ENCODE data around the gene LHX3. TPM values are rescaled to one million over a fixed set of nuclear protein-coding genes. Genes with fewer than 3 reads are reported as not detected.
A peak's percentile ranks its signal among the peaks of the same experiment; 100 is the strongest.

The LHX3 gene
- total and polyA plus RNA-seq, 2 donors (not counting 1 experiment from before 2014, with no cell fraction given), result 0.07 to 0.30 TPM

GRCh38 chr9:136239983-136240330, 35.0 kb upstream of the LHX3 start:
- H3K4me1 ChIP-seq (ENCODE audit: control insufficient read depth in 2 of 2, insufficient read depth in 2 of 2, low read length in 2 of 2), result peaks cover 72 to 86% of the 10 kb centered on the region in 2 donors
- no peaks in the 10 kb centered on the region for H3K27me3 ChIP-seq (replicated peaks in 1 of 4; ENCODE audit: control extremely low read depth in 1 of 4, control insufficient read depth in 3 of 4, insufficient read depth in 4 of 4, low read length in 3 of 4)
- H3K79me2 ChIP-seq (ENCODE audit: control insufficient read depth, insufficient read depth, low read length), result peaks cover 92% of the 10 kb centered on the region
- WGBS (ENCODE audit: insufficient coverage), result 0% methylated on average over 1 of the region's 2 CpGs
- intact Hi-C loops (cut with micrococcal nuclease), result loop anchor here (1.0 to 10.0 kb wide), 4 partner anchors 15 to 275 kb away; partner anchors contain the start of genes SNAPC4 and UBAC1
- H3K9ac ChIP-seq (ENCODE audit: low read length), result peak overlapping the region; percentile 39
- H3K9me3 Mint-ChIP-seq (ENCODE audit: insufficient read depth), result no peaks in the 10 kb centered on the region
- POLR2A ChIA-PET, result interaction anchor here (0.5 to 3.6 kb wide), 4 partner anchors 14 to 76 kb away, joined by 3 to 53 read pairs (median 4); no protein-coding TSS in a partner anchor
- CTCF ChIA-PET, result interaction anchor here (0.7 to 8.5 kb wide), 11 partner anchors 9 to 71 kb away, joined by 3 to 102 read pairs (median 4); no protein-coding TSS in a partner anchor
- H2AFZ ChIP-seq (ENCODE audit: insufficient read depth, low read depth, low read length, poor library complexity, severe bottlenecking), result no peak overlapping the region
- ATAC-seq (ENCODE audit: low read depth) (peak; percentile 76), DNase-seq (peak; percentile 88)
- H4K20me1 ChIP-seq (ENCODE audit: control insufficient read depth, insufficient read depth, low read length, poor library complexity, severe bottlenecking), result peaks cover 80% of the 10 kb centered on the region
- H3K27ac Mint-ChIP-seq, result peak overlapping the region; percentile 90
- H3K4me3 ChIP-seq (ENCODE audit: control extremely low read depth in 1 of 5, extremely low read depth in 1 of 5, insufficient read depth in 1 of 5, low read depth in 2 of 5, low read length in 4 of 5), result peak overlapping the region in 3 of 5 experiments; percentile 11 to 40 (median 26)
- H3K4me3 Mint-ChIP-seq, result peak overlapping the region; percentile 94
- H3K27me3 Mint-ChIP-seq, result no peaks in the 10 kb centered on the region
- peaks cover 89% of the 10 kb centered on the region for H3K4me1 Mint-ChIP-seq
- peak overlapping the region; percentile 54 to 78 for H3K27ac ChIP-seq (ENCODE audit: low read length in 2 of 2)
- H3K9me3 ChIP-seq (ENCODE audit: control extremely low read depth in 1 of 3, control insufficient read depth in 2 of 3, insufficient read depth in 1 of 3, low read length in 2 of 3), result no peaks in the 10 kb centered on the region
- no peak for TF ChIP-seq EZH2 (IDR thresholded peaks at IDR 0.05; ENCODE audit: borderline replicate concordance, insufficient read depth, low read depth, low read length, poor library complexity, severe bottlenecking)
- TF ChIP-seq CTCF (IDR thresholded peaks at IDR 0.05), result no peak
- H3K4me2 ChIP-seq (replicated peaks; ENCODE audit: low read depth, low read length, poor library complexity, severe bottlenecking), result peak overlapping the region; percentile 86
- peaks cover 2 to 39% of the 10 kb centered on the region in 2 experiments for H3K36me3 ChIP-seq (replicated peaks in 1 of 2; ENCODE audit: control extremely low read depth in 1 of 2, control insufficient read depth in 1 of 2, extremely low read depth in 1 of 2, insufficient read depth in 2 of 2, low read length in 1 of 2)

Measured in B cell (primary cell).